HepG2 (cell line): ENCODE measurements around the gene PSPH. TPM values are rescaled to one million over a fixed set of nuclear protein-coding genes. Genes with fewer than 3 reads are reported as not detected.
A peak's percentile ranks its signal among the peaks of the same experiment; 100 is the strongest.

Experiments
- ATF1 ChIP-seq: IDR thresholded peaks from 2 replicates; pipeline ENCODE4 v1.6.1; 2016; ENCODE audit warnings: mild to moderate bottlenecking, control low read depth
- BRF2 ChIP-seq: sonication (generic); formaldehyde crosslinking; IDR thresholded peaks from 2 replicates; pipeline ENCODE4 v1.8.1; 2022; ENCODE audit warnings: mild to moderate bottlenecking, missing genetic modification reagents
- DNMT1 ChIP-seq: sonication (generic); formaldehyde crosslinking; IDR thresholded peaks from 2 replicates; pipeline ENCODE4 v1.5.1; 2020; ENCODE audit warnings: mild to moderate bottlenecking, missing genetic modification reagents
- DRAP1 ChIP-seq: IDR thresholded peaks from 2 replicates; pipeline ENCODE4 v1.6.1; 2016; ENCODE audit warnings: missing genetic modification reagents, missing compliant biosample characterization
- ELF4 ChIP-seq: sonication (generic); formaldehyde crosslinking; IDR thresholded peaks from 2 replicates; pipeline ENCODE4 v1.5.0; 2020; ENCODE audit warnings: missing genetic modification reagents, mild to moderate bottlenecking, moderate library complexity, borderline replicate concordance
- GABPB1 ChIP-seq: IDR thresholded peaks from 2 replicates; pipeline ENCODE4 v1.6.1; 2016; ENCODE audit warnings: mild to moderate bottlenecking, missing genetic modification reagents, moderate library complexity, missing compliant biosample characterization
- MEIS2 ChIP-seq: sonication (generic); formaldehyde crosslinking; IDR thresholded peaks from 2 replicates; pipeline ENCODE4 v1.9.0; 2021; ENCODE audit warnings: mild to moderate bottlenecking, missing genetic modification reagents
- MIXL1 ChIP-seq: IDR thresholded peaks from 2 replicates; pipeline ENCODE4 v1.6.1; 2016
- PCBP1 ChIP-seq: fragments of 200-400 bp; formaldehyde crosslinking; IDR thresholded peaks from 2 replicates; pipeline ENCODE4 v1.6.1; 2017; ENCODE audit warnings: mild to moderate bottlenecking, low read depth, low read length, borderline replicate concordance
- RARG ChIP-seq: sonication (generic); formaldehyde crosslinking; IDR thresholded peaks from 2 replicates; pipeline ENCODE4 v1.4.0; 2020; ENCODE audit warnings: low read depth, mild to moderate bottlenecking, missing genetic modification reagents
- RXRA ChIP-seq: sonication (generic); formaldehyde crosslinking; IDR thresholded peaks from 2 replicates; pipeline ENCODE4 v1.5.1; 2020; ENCODE audit warnings: missing genetic modification reagents
- SMARCE1 ChIP-seq: fragments of 450-650 bp; IDR thresholded peaks from 2 replicates; pipeline ENCODE4 v1.6.1; 2017; ENCODE audit warnings: borderline replicate concordance
- SP1 ChIP-seq, 2 experiments: fragments of 450-650 bp in 1 of 2; sonication (generic) in 1 of 2; formaldehyde crosslinking in 1 of 2; IDR thresholded peaks; 2 replicates each; pipeline versions ENCODE4 v1.4.0 to v1.6.1; 2016 to 2020; ENCODE audit warnings: missing genetic modification reagents in 1 of 2
- SPEN ChIP-seq: sonication (generic); formaldehyde crosslinking; IDR thresholded peaks from 2 replicates; pipeline ENCODE4 v1.5.1; 2020; ENCODE audit warnings: low read depth, mild to moderate bottlenecking, missing genetic modification reagents
- TBL1XR1 ChIP-seq: fragments of 150-350 bp; IDR thresholded peaks from 2 replicates; pipeline ENCODE4 v1.6.1; 2014; ENCODE audit warnings: borderline replicate concordance, low read length; ENCODE audit not compliant: partially characterized antibody
- TCF12 ChIP-seq, 2 experiments: fragments of 450-650 bp in 1 of 2; sonication (generic) in 1 of 2; formaldehyde crosslinking in 1 of 2; IDR thresholded peaks; 2 replicates each; pipeline versions ENCODE4 v1.6.1 to v1.8.0; 2017 to 2022; ENCODE audit warnings: antibody characterized with exemption in 1 of 2, mild to moderate bottlenecking in 1 of 2, missing genetic modification reagents in 1 of 2, moderate library complexity in 1 of 2
- ZEB1 ChIP-seq: IDR thresholded peaks from 2 replicates; pipeline ENCODE4 v1.6.1; 2012; ENCODE audit warnings: mild to moderate bottlenecking, low read depth, inconsistent platforms; ENCODE audit not compliant: insufficient replicate concordance
- ZFX ChIP-seq: sonication (generic); formaldehyde crosslinking; IDR thresholded peaks from 2 replicates; pipeline ENCODE4 v1.4.0; 2020; ENCODE audit warnings: mild to moderate bottlenecking, low read depth, missing genetic modification reagents, moderate library complexity
- ZMYM2 ChIP-seq: sonication (generic); formaldehyde crosslinking; IDR thresholded peaks from 2 replicates; pipeline ENCODE4 v1.8.0; 2022; ENCODE audit warnings: mild to moderate bottlenecking, missing genetic modification reagents
- ZNF274 ChIP-seq: sonication (generic); formaldehyde crosslinking; IDR thresholded peaks from 2 replicates; pipeline ENCODE4 v1.5.1; 2020; ENCODE audit warnings: mild to moderate bottlenecking, missing genetic modification reagents
- ZNF547 ChIP-seq: sonication (generic); formaldehyde crosslinking; IDR thresholded peaks from 2 replicates; pipeline ENCODE4 v1.5.1; 2020; ENCODE audit warnings: mild to moderate bottlenecking, missing genetic modification reagents
- ZNF556 ChIP-seq: sonication (generic); formaldehyde crosslinking; IDR thresholded peaks from 2 replicates; pipeline ENCODE4 v1.4.0; 2020; ENCODE audit warnings: mild to moderate bottlenecking, missing genetic modification reagents, borderline replicate concordance
- ZNF577 ChIP-seq: sonication (generic); formaldehyde crosslinking; IDR thresholded peaks from 2 replicates; pipeline ENCODE4 v1.4.0; 2020; ENCODE audit warnings: mild to moderate bottlenecking, low read depth, missing genetic modification reagents, borderline replicate concordance
- ZNF652 ChIP-seq: IDR thresholded peaks from 2 replicates; pipeline ENCODE4 v1.6.1; 2016; ENCODE audit warnings: low read depth, borderline replicate concordance
- ZNF660 ChIP-seq: sonication (generic); formaldehyde crosslinking; IDR thresholded peaks from 2 replicates; pipeline ENCODE4 v1.5.1; 2020; ENCODE audit warnings: mild to moderate bottlenecking, low read depth, missing genetic modification reagents, borderline replicate concordance
- ZNF790 ChIP-seq: sonication (generic); formaldehyde crosslinking; IDR thresholded peaks from 2 replicates; pipeline ENCODE4 v1.8.0; 2022; ENCODE audit warnings: missing genetic modification reagents, mild to moderate bottlenecking, borderline replicate concordance
- ZSCAN20 ChIP-seq: sonication (generic); formaldehyde crosslinking; IDR thresholded peaks from 2 replicates; pipeline ENCODE4 v1.4.0; 2020; ENCODE audit warnings: missing genetic modification reagents, mild to moderate bottlenecking, borderline replicate concordance
- polyA plus RNA-seq, 8 experiments: library from polyadenylated mRNA; depleted of rRNA in 3 of 8; stranded (reverse) in 7 of 8; unstranded in 1 of 8; fragments of >200 nt; fragmentation: Illumina TruSeq in 4 of 8; extraction: Trizol in 4 of 8; gene quantifications; 2 replicates each; pipeline versions ENCODE4 v1.2.1 to v1.2.3, GENCODE V29; 2011 to 2016; ENCODE audit warnings: low read depth in 4 of 8, missing spikeins in 1 of 8, mixed read lengths in 1 of 8; ENCODE audit not compliant: insufficient read depth in 1 of 8
- total RNA-seq, 5 experiments: library from RNA; depleted of rRNA; stranded (reverse); fragments of >200 nt; fragmentation: Illumina TruSeq; extraction: Trizol; gene quantifications; 2 replicates each; pipeline ENCODE4 v1.2.3, GENCODE V29; 2016; ENCODE audit warnings: low read depth in 1 of 5
- TF ChIP-seq, protein P1 (sequence below): sonication (generic); formaldehyde crosslinking; IDR thresholded peaks from 2 replicates; pipeline ENCODE4 v1.4.0; 2020; ENCODE audit warnings: missing genetic modification reagents

The PSPH gene
- total and polyA plus RNA-seq, 2 of the 13 experiments (the other 11 are each of a cell fraction or from before 2014, with no cell fraction given), result 85.5 to 124 TPM

- TF ChIP-seq ZNF652 (no peak), ZNF577 (no peak), ZNF556 (CRISPR knock-in tag) (no peak; the same call in 1 of the 2 replicates), DNMT1 (CRISPR knock-in tag) (no peak), ZNF790 (CRISPR knock-in tag) (no peak), MIXL1 (CRISPR knock-in tag) (no peak; the same call in 1 of the 2 replicates), ELF4 (no peak; the same call in 1 of the 2 replicates), ATF1 (CRISPR knock-in tag) (no peak), RXRA (peak; percentile 41; the same call in 1 of the 2 replicates), ZNF660 (CRISPR knock-in tag) (no peak), ZNF547 (CRISPR knock-in tag) (no peak), ZNF274 (CRISPR knock-in tag) (no peak), ZEB1 (peak; percentile 69), RARG (no peak), GABPB1 (CRISPR knock-in tag) (peak; percentile 76), SMARCE1 (no peak), PCBP1 (0 out of 2 replicates have a peak, but pooled peaks have one; percentile 12), BRF2 (CRISPR knock-in tag) (no peak), ZSCAN20 (CRISPR knock-in tag) (no peak), TCF12 (IDR thresholded peaks at IDR 0.05) (no peak), TCF12 (CRISPR knock-in tag; IDR thresholded peaks at IDR 0.05) (no peak), ZFX (CRISPR knock-in tag) (peak; percentile 68), ZMYM2 (peak; percentile 57; the same call in 1 of the 2 replicates), SPEN (no peak; the same call in 1 of the 2 replicates), MEIS2 (CRISPR knock-in tag) (no peak), DRAP1 (CRISPR knock-in tag) (peak; percentile 84), TBL1XR1 (peak; percentile 10), SP1 (IDR thresholded peaks at IDR 0.05) (no peak), SP1 (CRISPR knock-in tag; IDR thresholded peaks at IDR 0.05) (peak; percentile 75)
- TF ChIP-seq, protein P1, sequence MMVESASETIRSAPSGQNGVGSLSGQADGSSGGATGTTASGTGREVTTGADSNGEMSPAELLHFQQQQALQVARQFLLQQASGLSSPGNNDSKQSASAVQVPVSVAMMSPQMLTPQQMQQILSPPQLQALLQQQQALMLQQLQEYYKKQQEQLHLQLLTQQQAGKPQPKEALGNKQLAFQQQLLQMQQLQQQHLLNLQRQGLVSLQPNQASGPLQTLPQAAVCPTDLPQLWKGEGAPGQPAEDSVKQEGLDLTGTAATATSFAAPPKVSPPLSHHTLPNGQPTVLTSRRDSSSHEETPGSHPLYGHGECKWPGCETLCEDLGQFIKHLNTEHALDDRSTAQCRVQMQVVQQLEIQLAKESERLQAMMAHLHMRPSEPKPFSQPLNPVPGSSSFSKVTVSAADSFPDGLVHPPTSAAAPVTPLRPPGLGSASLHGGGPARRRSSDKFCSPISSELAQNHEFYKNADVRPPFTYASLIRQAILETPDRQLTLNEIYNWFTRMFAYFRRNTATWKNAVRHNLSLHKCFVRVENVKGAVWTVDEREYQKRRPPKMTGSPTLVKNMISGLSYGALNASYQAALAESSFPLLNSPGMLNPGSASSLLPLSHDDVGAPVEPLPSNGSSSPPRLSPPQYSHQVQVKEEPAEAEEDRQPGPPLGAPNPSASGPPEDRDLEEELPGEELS (CRISPR knock-in tag), result peak; percentile 50; the same call in 1 of the 2 replicates
Measured at GRCh38 chr7:56033671-56034432, 17.4 kb downstream of the PSPH start (continued).
